GM13976 (cell line): ENCODE data around the gene EIF4G3.
"Not testable (repeated sequence)": the region's sequence is repeated elsewhere in the genome, so short reads cannot be mapped to it uniquely, and the experiment has no call there.

Experiments
- DNase-seq: peaks from one replicate; pipeline ENCODE4 v3.0.0; 2012; ENCODE audit warnings: low spot score
- CTCF ChIP-seq: IDR thresholded peaks from 2 replicates; pipeline ENCODE4 v1.5.1; 2012; ENCODE audit warnings: borderline replicate concordance, mild to moderate bottlenecking; ENCODE audit not compliant: insufficient read depth; ENCODE audit errors: extremely low read depth, missing control alignments, control extremely low read depth
- in situ Hi-C: fragments of 300-500 bp; cut with MboI; formaldehyde crosslinking; loops from one replicate; pipeline ENCODE4 v1.12.0; 2022; ENCODE audit warnings: low sequenced_read_pairs, mixed read lengths, inconsistent platforms; ENCODE audit not compliant: unreplicated experiment

Gene EIF4G3

GRCh38 chr1:21175324-21175669, 1.4 kb downstream of the EIF4G3 start:
- no peak for DNase-seq
- no peak for TF ChIP-seq CTCF
- in situ Hi-C loops = loop anchor here (25.0 kb wide), 1 partner anchor 188 kb away; no protein-coding TSS in a partner anchor

GRCh38 chr1:21174654-21175323, 1.9 kb downstream of the EIF4G3 start:
- no peak for DNase-seq
- no peak for TF ChIP-seq CTCF
- in situ Hi-C loops = loop anchor here (25.0 kb wide), 1 partner anchor 187 kb away; no protein-coding TSS in a partner anchor

DNA sequence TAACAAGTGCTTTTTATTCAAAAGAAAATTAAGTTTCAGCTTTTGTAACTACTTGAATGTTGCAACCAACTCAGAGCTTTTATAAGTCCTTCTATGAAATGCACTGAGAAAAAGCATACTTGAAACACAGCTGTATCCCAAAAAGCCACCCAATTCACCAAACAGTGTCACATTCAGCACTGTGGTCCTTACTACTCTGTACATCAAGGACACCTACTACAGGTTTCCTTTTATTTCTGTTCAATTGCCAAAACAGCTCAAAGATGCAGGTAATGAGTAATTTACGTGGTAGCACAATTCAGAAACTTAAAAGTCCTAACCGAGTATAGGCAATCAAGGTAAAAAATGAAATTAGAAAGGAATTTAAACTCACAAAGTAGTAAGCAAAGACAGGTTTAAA, 2.5 kb downstream of the EIF4G3 start:
- TF ChIP-seq CTCF = no peak
- in situ Hi-C loops = no loop called here
- DNase-seq = no peak

GRCh38 chr1:21173096-21173495, 3.6 kb downstream of the EIF4G3 start:
- in situ Hi-C loops = not testable (repeated sequence)

DNA sequence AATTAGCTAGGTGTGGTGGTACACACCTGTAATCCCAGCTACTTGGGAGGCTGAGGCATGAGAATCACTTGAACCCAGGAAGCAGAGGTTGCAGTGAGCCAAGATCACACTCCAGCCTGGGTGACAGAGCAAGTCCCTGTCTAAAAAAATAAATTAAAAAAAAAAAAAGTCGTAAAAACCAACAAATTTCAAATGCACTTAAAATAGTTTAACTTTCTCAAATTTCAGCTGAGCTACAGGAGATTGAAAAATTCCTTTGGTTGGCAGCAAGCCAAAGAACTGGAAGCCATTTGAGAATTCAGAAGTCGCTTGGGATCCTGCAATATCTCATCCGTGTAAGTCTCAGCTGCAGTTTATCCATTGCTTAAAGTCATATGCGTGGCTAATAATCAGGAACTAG, 5.9 kb downstream of the EIF4G3 start:
- in situ Hi-C loops, DNase-seq: not testable (repeated sequence)

More at GRCh38 chr1:21173096-21173495, 3.6 kb downstream of the EIF4G3 start:
- DNase-seq = not testable (repeated sequence)

- TF ChIP-seq CTCF = no peak
- DNase-seq = no peak
- in situ Hi-C loops = no loop called here
Observed at GRCh38 chr1:21168444-21168843, 8.3 kb downstream of the EIF4G3 start.

- no peak for TF ChIP-seq CTCF
- in situ Hi-C loops = no loop called here
- no peak for DNase-seq
Observed at GRCh38 chr1:21165646-21166045, 11.1 kb downstream of the EIF4G3 start.

DNA sequence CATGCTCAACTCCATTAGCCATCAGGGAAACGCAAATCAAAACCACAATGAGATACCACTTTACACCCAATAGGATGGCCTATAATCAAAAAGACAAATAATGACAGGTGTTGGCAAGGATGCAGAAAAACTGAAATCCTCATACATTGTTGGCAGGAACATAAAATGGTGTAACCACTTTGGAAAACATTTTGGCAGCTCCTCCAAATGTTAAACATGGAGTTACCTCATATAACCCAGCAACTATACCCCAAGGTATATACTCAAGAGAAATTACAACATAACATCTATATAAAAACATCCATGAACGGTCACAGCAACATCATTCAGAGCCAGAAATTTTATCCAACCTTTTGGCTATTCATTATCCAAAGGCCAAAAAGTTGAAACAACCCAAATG, 11.6 kb downstream of the EIF4G3 start:
- no peak for DNase-seq
- TF ChIP-seq CTCF = no peak

More for the DNA sequence above, 11.6 kb downstream of the EIF4G3 start:
- in situ Hi-C loops = no loop called here
